ENCODE data around the gene TXNRD2.
A peak's percentile ranks its signal among the peaks of the same experiment; 100 is the strongest.

Gene TXNRD2

DNA sequence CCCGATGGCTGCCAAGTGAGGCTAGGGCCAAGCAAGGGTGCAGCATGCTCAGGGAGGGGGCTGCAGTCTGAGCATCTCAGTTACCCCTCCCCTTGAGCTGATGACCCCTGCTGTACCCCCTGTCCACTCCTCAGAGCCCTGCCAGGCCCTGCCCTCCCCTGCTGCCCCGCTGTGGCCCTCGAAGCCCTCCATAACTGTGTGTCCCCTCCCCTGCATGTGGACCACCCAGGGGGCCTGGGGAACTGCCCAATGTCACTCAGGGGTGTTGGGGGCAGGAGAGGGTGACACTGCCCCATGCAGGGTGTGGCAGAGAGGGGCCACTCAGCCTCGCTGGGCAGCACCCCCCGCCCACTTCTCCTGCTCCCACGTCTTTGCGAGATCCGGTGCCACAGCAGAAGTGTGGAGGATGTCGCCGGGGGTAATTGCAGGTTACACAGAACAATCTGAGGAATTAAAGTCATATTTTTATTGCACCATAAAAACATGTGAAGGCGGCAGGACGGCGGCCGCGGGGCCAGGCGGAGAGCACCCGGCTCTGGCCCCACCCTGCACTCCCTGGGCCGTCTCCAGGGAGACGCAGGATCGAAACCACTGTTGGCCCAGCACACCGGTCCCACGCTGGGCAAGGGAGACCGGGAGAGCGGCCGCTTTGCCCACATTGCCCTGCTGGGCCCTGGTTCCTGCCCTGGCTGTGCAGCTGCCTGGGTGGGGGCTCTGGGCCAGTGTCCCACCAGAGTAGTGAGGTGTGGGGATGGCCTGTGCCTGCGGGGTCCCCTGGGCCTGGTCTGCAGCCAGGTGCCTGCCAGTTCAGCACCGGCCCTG lies 68.3 kb downstream of the TXNRD2 start:
- H3K4me1 ChIP-seq (ENCODE audit: control insufficient read depth in 2 of 2, insufficient read depth in 1 of 2, low read depth in 1 of 2, low read length in 2 of 2), result peaks cover 17 to 24% of the 10 kb centered on the region in 2 donors
- no CpG with 5 or more reads among the region's 27 CpGs for WGBS, 2 donors (ENCODE audit: extremely low coverage in 2 of 2, insufficient read length in 2 of 2, insufficient replicate concordance in 1 of 2)
- no peak for DNase-seq (ENCODE audit: low spot score)
- H4K91ac ChIP-seq (ENCODE audit: low read depth, low read length, poor library complexity), result no peak overlapping the region
- peak overlapping the region; percentile 24 for H2AK5ac ChIP-seq (ENCODE audit: low read depth, low read length)
- no peaks in the 10 kb centered on the region for H3K27me3 ChIP-seq (ENCODE audit: control insufficient read depth in 3 of 3, insufficient read depth in 3 of 3, low read depth in 1 of 3, low read length in 3 of 3)
- H3K27ac ChIP-seq (replicated peaks; ENCODE audit: low read length), result no peak overlapping the region
- H3K4me3 ChIP-seq (ENCODE audit: low read length in 2 of 2), result no peak overlapping the region
- peaks cover 0 to 3% of the 10 kb centered on the region in 2 donors for H3K36me3 ChIP-seq (replicated peaks in 1 of 2; ENCODE audit: control insufficient read depth in 2 of 2, insufficient read depth in 2 of 2, low read length in 2 of 2)
- H3K14ac ChIP-seq (ENCODE audit: low read length), result peak overlapping the region; percentile 82
- peak overlapping the region; percentile 4 for H4K8ac ChIP-seq (ENCODE audit: low read depth, low read length)
- H3K4me2 ChIP-seq (ENCODE audit: insufficient read depth, low read length, poor library complexity, severe bottlenecking), result no peak overlapping the region
- peak overlapping the region; percentile 94 for H3K23ac ChIP-seq (ENCODE audit: low read depth, low read length, poor library complexity)
- peaks cover 10% of the 10 kb centered on the region for H3K79me1 ChIP-seq (ENCODE audit: low read depth, low read length)
- no peak overlapping the region for H3K9ac ChIP-seq (ENCODE audit: low read depth, low read length, poor library complexity)
- peak overlapping the region; percentile 89 for H2BK15ac ChIP-seq (ENCODE audit: low read length)
- peak overlapping the region; percentile 86 for H3K18ac ChIP-seq (ENCODE audit: low read length)
- no peak overlapping the region for H3K4ac ChIP-seq (ENCODE audit: low read length)
- H3K9me3 ChIP-seq (replicated peaks in 1 of 2; ENCODE audit: control insufficient read depth in 2 of 2, insufficient read depth in 1 of 2, low read depth in 1 of 2, low read length in 2 of 2), result no peaks in the 10 kb centered on the region
- no peak overlapping the region for H2BK120ac ChIP-seq (ENCODE audit: low read depth, low read length)
- peak overlapping the region; percentile 88 for H2AFZ ChIP-seq (ENCODE audit: low read length)
- peak overlapping the region; percentile 41 for H2BK12ac ChIP-seq (ENCODE audit: low read length)
- H2BK5ac ChIP-seq (ENCODE audit: low read length), result peak overlapping the region; percentile 35

DNA sequence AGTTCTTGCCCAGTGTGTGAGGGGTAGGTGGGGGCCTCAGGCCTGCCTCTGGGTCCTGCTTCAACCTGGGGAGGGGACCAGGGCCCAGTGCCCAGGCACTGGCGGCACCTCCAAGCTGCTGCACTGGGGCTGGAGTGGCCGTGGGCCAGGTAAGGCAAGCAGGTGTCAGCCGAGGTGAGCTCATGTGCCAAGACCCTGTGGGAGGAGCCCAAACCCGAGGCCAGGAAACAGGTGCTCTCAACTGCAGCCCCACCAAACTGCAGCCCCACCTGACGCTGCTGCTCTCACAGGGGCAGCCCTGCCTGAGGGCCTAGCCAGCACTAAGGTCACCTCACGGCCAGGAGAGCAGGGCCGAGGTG lies 68.9 kb downstream of the TXNRD2 start:
- whole genome bisulfite sequencing, 2 donors (ENCODE audit: extremely low coverage in 2 of 2, insufficient read length in 2 of 2, insufficient replicate concordance in 1 of 2), result no CpG with 5 or more reads among the region's 7 CpGs
- peak overlapping the region; percentile 82 for H3K14ac ChIP-seq (ENCODE audit: low read length)
- no peaks in the 10 kb centered on the region for H3K27me3 ChIP-seq (ENCODE audit: control insufficient read depth in 3 of 3, insufficient read depth in 3 of 3, low read depth in 1 of 3, low read length in 3 of 3)
- no peaks in the 10 kb centered on the region for H3K9me3 ChIP-seq (replicated peaks in 1 of 2; ENCODE audit: control insufficient read depth in 2 of 2, insufficient read depth in 1 of 2, low read depth in 1 of 2, low read length in 2 of 2)
- H4K8ac ChIP-seq (ENCODE audit: low read depth, low read length), result peak overlapping the region; percentile 86
- peaks cover 0 to 3% of the 10 kb centered on the region in 2 donors for H3K36me3 ChIP-seq (replicated peaks in 1 of 2; ENCODE audit: control insufficient read depth in 2 of 2, insufficient read depth in 2 of 2, low read length in 2 of 2)
- H3K9ac ChIP-seq (ENCODE audit: low read depth, low read length, poor library complexity), result no peak overlapping the region
- no peak for DNase-seq (ENCODE audit: low spot score)
- no peak overlapping the region for H2BK12ac ChIP-seq (ENCODE audit: low read length)
- H2AK5ac ChIP-seq (ENCODE audit: low read depth, low read length), result peak overlapping the region; percentile 24
- H3K23ac ChIP-seq (ENCODE audit: low read depth, low read length, poor library complexity), result peak overlapping the region; percentile 83
- H2BK15ac ChIP-seq (ENCODE audit: low read length), result peak overlapping the region; percentile 89
- H3K4ac ChIP-seq (ENCODE audit: low read length), result no peak overlapping the region
- H3K18ac ChIP-seq (ENCODE audit: low read length), result peak overlapping the region; percentile 70
- H3K4me1 ChIP-seq (ENCODE audit: control insufficient read depth in 2 of 2, insufficient read depth in 1 of 2, low read depth in 1 of 2, low read length in 2 of 2), result peaks cover 17 to 18% of the 10 kb centered on the region in 2 donors
- no peak overlapping the region for H2BK120ac ChIP-seq (ENCODE audit: low read depth, low read length)
- H2BK5ac ChIP-seq (ENCODE audit: low read length), result peak overlapping the region; percentile 35
- no peak overlapping the region for H2AFZ ChIP-seq (ENCODE audit: low read length)
- no peak overlapping the region for H4K91ac ChIP-seq (ENCODE audit: low read depth, low read length, poor library complexity)
- no peak overlapping the region for H3K27ac ChIP-seq (replicated peaks; ENCODE audit: low read length)
- H3K4me2 ChIP-seq (ENCODE audit: insufficient read depth, low read length, poor library complexity, severe bottlenecking), result no peak overlapping the region
- peaks cover 5% of the 10 kb centered on the region for H3K79me1 ChIP-seq (ENCODE audit: low read depth, low read length)
- no peak overlapping the region for H3K4me3 ChIP-seq (ENCODE audit: low read length in 2 of 2)

DNA sequence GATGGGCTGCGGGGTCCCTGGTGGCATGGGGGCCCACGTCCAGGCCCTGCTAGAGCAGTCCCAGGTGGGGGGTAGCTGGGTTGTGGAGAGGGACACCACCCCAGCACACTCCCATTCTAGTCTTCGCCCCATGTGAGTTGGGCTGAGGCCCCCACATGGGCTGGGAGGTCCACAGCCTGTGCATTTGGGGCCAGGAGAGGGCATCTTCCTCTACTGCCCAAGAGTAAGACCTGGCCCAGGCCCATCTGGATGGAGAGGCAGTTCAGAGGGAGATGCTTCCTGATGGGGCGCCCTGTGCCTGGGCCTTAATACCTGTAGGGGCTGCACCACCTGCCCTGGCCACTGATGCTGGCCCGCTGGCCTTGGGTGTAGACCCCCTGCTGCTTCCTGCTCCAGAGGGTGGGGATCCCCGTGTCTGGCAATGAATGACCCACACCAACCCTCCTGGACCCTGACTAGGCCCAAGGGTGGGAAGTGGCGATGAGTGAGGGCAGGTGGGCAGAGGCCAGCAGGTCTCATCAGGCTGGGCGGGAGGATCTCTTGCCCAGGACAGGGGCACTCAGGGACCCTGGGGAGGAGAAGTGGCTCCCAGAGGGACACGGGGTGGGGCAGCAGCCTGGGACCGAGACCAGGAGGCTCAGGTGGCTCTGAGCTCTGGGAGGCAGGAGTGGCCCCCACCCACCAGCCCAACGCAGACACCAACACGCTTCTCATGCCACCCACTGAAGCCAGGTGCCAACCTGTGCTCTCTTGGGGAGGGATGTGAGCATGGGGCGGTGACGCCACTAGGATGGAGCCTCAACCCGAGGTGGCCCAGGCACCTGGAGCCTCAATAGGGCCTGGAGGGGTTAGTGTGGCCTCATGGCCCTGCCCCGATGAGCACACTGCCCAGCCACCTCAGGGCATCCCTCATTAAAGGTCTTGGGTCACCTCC lies 69.5 kb downstream of the TXNRD2 start:
- H3K27ac ChIP-seq (replicated peaks; ENCODE audit: low read length), result no peak overlapping the region
- no peak overlapping the region for H2BK120ac ChIP-seq (ENCODE audit: low read depth, low read length)
- peaks cover 15 to 17% of the 10 kb centered on the region in 2 donors for H3K4me1 ChIP-seq (ENCODE audit: control insufficient read depth in 2 of 2, insufficient read depth in 1 of 2, low read depth in 1 of 2, low read length in 2 of 2)
- H3K4me3 ChIP-seq (ENCODE audit: low read length in 2 of 2), result no peak overlapping the region
- peaks cover 1% of the 10 kb centered on the region for H3K79me1 ChIP-seq (ENCODE audit: low read depth, low read length)
- H4K8ac ChIP-seq (ENCODE audit: low read depth, low read length), result peak overlapping the region; percentile 86
- DNase-seq (ENCODE audit: low spot score), result no peak
- H3K27me3 ChIP-seq (ENCODE audit: control insufficient read depth in 3 of 3, insufficient read depth in 3 of 3, low read depth in 1 of 3, low read length in 3 of 3), result no peaks in the 10 kb centered on the region
- H2AFZ ChIP-seq (ENCODE audit: low read length), result no peak overlapping the region
- H2BK5ac ChIP-seq (ENCODE audit: low read length), result peak overlapping the region; percentile 35
- no peaks in the 10 kb centered on the region for H3K9me3 ChIP-seq (replicated peaks in 1 of 2; ENCODE audit: control insufficient read depth in 2 of 2, insufficient read depth in 1 of 2, low read depth in 1 of 2, low read length in 2 of 2)
- peak overlapping the region; percentile 93 for H2BK12ac ChIP-seq (ENCODE audit: low read length)
- H3K23ac ChIP-seq (ENCODE audit: low read depth, low read length, poor library complexity), result peak overlapping the region; percentile 89
- WGBS, 2 donors (ENCODE audit: extremely low coverage in 2 of 2, insufficient read length in 2 of 2, insufficient replicate concordance in 1 of 2), result no CpG with 5 or more reads among the region's 16 CpGs
- peak overlapping the region; percentile 97 for H2AK5ac ChIP-seq (ENCODE audit: low read depth, low read length)
- no peak overlapping the region for H4K91ac ChIP-seq (ENCODE audit: low read depth, low read length, poor library complexity)
- H3K4ac ChIP-seq (ENCODE audit: low read length), result no peak overlapping the region
- no peaks in the 10 kb centered on the region for H3K36me3 ChIP-seq (replicated peaks in 1 of 2; ENCODE audit: control insufficient read depth in 2 of 2, insufficient read depth in 2 of 2, low read length in 2 of 2)
- peak overlapping the region; percentile 34 for H3K9ac ChIP-seq (ENCODE audit: low read depth, low read length, poor library complexity)
- peak overlapping the region; percentile 67 for H2BK15ac ChIP-seq (ENCODE audit: low read length)
- H3K18ac ChIP-seq (ENCODE audit: low read length), result peak overlapping the region; percentile 66
- H3K4me2 ChIP-seq (ENCODE audit: insufficient read depth, low read length, poor library complexity, severe bottlenecking), result no peak overlapping the region
- H3K14ac ChIP-seq (ENCODE audit: low read length), result peak overlapping the region; percentile 97

Data from neuronal stem cell (in vitro differentiated cells).